Activated CD8-positive, alpha-beta memory T cell treated with anti-CD3 and anti-CD28 coated beads for 4 hours (primary cell): ENCODE data around the gene CCDC116.
"Not testable (repeated sequence)": the region's sequence is repeated elsewhere in the genome, so short reads cannot be mapped to it uniquely, and the experiment has no call there.

Experiments used
- DNase-seq, 2 donors: peaks; one replicate each; pipeline ENCODE4 v3.0.0-alpha.2; 2020; ENCODE audit warnings: low read depth in 2 of 2

CCDC116 gene, protein sequence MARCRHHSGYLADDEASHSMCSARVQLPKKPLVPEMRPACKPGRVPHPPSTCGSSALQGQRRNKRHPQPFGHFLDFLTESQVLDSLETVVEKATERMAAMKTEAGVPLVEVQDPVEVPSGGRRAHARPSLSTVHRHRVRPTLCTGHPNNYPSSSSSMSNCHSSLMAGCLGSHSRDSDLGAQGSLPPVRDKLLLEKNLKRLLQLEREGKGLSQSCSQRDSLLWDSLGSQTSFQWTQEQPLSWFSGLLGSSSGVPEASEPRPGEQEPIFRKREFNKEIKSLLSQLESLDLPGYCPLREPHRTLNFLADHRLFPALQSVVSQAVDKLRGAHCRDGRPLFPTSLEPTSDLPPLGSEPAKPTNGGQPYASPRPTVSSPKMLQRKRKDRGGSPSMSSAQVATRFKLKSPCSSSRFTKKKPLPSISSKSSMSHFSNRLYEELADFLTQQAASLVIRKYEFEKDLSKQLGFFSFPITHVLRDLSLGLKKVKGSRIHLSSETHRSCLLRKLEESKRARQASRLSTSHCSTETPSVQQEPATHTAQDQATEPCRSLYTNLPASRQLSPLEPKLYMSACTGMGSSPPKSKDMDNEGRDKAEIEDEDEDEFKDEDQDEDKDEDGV

DNA sequence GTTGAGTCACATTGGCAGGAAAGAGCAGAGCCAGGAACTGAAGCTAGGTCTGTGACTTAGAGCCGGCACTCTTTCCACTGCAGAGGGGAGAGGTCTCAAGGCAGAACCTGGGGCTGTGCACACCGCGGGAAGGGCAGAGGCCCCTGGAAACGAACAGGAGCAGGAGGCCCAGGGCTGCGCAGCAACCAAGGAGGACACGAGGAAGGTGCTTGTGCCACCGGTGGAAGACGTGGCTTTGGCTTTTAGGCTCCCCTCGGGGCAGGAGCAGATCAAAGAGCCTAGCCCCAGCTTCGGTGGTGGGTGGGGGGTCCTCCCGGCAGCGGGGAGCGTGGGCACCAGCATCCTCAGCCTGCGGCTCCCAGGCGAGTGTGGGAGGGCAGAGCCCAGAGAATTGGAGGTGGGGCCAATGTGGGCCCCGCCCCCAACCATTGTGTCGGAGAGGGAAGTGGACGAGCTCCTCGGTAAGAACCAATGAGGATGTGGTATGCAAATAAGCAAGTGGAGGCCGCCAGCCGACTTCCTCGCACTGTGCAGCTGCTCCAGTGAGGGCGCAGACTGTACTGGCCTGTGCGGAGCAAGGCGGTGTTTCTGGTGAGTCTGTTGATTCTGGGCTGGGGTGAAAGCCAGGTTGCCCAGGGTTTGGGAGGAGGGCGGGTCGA is at the start of gene CCDC116:
CCDC116 (plus strand) TSS at position 524 of the 659 bp plus-strand sequence. CDS start 422 bp downstream, outside the sequence.
- peak in 1 of 2 donors; percentile 48 for DNase-seq

DNA sequence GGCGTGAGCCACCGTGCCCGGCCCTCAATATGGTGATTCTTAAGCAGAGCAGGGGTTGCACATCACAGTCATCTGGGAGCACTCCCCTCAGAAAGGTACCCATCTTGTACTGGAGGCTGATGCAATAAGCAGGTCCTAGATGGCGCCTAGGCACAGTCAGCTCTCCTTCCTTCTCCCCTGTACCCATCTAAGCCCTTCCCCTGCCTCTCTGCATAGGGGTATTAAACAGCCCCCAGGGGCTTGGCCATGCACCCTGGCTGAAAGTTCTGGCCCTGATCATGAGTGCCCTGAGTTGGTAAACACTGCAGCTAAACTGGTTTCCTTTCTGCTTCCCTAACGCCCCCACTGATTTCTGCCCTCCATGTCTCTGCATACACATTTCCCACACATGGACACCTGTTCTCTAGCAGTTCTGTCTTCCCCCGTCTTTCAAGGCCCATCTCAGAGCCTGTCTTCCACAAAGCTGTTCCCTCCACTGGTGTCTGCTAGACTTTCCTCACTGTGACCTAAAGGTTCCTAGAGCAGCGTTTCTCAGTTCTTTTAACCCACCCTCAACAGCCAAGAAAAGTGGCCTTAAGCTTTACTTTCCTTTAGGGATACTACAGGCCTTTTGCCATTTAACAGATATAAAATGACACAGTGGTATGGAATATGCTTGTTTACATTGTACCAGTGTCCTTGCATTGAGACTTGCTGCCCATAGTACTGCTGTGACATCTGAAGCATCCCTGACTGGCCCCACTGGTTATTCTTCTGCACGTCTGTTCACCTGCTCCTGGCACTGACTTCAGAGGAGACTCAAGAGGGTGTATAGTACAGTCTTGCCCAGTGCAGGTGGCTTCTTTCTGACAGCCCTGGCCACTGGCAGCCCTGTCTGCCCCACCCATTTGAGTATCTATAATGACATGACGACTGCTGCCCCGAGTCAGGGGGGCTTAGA is 49.5 kb upstream of the CCDC116 start:
- no peak for DNase-seq

DNA sequence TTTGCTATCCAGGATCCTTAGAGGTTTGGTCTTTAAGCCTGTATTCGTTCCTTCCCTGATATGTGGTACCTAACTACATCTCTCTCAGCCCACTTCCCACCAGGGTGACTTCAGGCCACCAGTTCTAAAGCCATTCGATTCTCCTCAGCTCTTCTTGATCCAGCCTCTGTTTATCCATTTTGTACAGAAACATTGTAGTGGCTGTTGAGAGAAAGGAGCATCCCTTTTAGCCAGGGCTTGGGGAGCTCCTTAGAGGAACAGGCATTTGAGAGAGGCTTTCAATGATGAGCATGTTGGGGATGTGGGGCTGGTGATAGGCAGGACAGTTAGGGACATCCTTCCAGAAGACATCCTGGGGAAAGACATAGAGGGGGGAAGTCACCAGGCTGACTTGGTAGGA is 47.2 kb upstream of the CCDC116 start:
- no peak for DNase-seq

DNA sequence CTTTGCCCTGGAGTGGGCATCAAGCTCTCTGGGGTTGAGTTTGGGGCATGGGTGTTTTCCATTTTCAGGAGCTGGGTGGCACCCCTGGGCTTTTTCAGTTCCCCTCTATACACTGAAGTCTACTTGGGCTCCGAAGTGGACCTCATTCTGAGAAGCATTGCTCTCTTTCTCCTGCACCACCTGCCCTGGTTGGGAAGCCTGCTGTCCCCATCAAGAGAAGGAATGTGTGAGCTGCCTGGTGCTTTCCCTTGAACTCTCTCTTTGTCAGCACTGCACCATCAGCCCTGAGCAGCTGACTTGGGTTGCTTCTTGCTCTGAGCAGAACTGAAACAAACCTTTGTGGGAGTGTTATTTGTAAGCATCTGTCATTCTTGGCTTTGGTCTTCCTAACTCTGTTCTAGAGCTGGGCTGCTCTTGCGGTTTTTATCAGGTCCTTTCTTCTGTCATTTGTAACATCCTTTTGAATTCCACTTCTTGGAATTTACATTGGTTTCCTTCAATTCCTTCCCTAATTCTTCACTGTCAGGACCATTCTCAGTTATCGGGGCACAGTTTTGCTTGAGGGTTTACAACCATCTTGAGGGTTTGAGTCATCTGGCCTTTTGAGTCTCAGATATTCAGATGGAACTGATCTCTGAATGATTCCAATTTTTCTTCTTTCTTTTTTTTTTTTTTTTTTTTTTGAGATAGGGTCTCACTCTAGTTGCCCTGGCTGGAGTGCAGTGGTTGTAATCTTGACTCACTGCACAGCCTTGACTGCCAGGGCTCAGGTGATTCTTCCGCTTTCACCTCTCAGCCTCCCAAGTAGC is 44.6 kb upstream of the CCDC116 start:
- no peak for DNase-seq

DNA sequence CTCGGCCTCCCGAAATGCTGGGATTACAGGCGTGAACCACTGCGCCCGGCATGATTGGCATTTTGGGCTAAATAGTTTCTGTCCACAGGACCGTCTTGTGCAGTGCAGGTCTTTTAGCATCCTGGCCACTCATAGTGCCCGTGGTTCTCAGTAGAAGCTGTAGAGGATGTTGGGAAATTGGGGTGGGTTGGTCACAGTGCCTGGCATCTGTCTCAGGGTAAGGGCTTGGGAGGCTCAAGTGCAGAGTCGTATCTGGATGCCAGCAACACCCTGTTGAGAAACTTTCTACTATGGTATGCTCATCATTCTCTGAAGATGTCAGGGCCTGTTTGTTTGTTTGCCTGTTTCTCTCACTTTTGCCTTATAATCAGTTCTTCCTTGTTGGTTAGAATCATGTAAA is 43.2 kb upstream of the CCDC116 start:
- no peak for DNase-seq

DNA sequence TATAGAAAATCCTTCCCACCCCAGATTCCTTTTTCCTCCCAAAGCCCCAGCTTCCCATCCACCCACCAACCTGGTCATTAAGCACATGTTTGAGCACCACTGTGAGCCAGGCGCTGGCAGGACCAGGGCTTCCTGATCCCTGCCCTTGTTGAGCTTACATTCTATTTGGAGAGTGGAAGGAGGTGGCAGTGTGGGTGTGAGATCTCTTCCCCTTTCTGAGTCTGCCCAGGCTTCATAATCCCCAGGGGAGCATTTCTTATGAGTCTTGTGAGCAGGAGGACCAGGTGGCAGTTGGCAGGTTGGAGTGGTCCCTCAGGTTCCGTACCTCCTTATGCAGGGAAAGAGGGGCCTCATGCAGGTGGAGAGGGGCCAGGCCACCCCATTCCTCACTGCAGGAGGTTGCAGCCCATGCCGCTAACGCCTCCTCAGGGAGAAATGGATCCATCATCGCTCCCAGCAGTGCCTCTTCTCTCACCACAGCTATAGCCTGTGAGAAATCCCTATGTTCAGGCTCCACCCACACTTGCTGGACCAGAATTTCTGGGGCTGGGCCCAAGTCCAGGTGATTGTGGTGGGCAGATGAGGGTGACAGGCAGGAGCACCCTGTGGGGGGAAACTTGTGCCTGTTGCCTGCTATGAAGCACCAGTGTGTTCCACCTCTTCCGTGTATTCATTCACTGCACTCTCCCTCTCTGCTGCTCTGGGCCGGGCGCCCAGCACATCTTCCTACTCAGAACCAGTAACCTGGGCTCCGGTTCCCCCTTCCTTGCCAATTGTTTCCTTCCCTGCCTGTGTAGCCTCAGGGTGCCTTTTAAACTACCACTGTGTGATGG is 41.5 kb upstream of the CCDC116 start:
- DNase-seq, result no peak

DNA sequence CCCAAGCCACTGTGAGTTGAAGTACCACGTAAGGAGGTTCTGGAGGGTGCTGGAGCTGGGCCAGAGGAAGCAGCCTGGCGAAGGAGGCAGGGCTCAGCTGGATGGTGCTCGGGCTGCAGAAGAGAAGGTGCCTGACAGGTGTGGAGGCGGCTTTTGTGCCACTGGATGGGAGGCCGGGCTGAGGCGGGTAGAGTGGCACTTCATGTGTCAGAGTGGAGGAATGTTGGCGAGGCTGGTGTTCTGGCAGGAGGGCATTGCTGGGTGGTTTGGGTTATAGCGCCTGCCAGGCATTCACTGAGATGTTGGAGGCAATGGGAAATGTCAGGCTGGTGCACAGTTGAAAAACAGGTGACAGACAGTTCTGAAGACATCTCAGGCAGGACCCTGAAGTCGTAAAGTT is 40.9 kb upstream of the CCDC116 start:
- DNase-seq, result no peak

DNA sequence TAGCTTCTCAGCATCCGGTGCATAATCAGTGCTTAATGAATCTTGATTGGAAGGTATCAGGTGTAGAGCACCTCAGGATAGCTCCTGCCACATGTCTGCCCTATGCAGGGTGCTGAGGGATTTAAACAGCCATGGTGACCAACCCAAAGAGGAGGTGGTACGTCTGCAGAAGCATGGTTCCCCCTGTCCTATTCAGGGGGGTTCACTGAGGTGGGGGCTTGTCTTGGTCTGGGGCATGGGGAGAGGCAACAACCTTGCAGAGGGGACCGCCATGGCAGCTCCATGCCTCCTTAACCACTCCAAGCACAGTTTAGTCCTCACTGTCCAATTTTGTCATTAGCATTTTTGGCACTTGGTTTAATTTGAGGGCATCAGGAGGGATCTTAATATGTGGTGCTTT is 40.1 kb upstream of the CCDC116 start:
- no peak for DNase-seq

DNA sequence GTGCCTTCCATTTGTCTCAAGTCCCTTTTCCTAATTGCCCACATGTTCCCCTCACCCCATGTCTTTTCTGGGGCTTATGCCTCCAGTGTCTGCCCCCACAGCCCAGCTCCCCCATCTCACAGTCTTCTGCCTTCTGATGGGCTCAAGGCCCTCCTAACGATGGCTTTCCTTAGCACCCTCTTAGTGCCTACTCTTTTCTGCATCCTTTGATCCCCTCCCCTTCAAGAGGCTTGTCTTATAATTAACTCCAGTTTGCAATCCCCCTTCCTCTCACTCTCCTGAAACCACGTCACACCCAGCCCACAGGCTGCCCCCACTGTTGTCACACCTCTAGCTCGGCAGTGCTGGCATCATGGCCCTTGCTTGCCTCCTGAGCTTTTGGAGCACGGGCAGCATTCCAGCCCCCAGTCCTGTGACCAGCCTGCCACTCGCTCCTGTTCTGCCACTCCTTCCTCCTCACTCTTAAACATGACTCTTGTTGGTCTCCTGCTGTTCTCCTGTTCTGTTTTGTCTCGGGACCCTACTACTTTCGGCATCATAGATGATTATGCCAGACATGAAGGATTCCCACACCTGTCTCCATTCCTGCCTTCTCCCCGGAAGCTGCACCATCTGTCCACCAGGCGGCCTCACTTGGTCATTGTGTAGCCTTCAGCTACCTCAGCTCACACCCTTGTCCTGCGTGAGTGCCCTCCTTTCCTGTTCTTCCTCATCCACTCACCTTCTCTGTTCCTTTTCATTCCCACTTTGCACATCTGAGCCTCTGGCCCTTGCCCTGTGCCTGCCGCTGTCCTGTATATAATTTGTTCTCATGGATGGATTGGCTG is 38.9 kb upstream of the CCDC116 start:
- no peak for DNase-seq

DNA sequence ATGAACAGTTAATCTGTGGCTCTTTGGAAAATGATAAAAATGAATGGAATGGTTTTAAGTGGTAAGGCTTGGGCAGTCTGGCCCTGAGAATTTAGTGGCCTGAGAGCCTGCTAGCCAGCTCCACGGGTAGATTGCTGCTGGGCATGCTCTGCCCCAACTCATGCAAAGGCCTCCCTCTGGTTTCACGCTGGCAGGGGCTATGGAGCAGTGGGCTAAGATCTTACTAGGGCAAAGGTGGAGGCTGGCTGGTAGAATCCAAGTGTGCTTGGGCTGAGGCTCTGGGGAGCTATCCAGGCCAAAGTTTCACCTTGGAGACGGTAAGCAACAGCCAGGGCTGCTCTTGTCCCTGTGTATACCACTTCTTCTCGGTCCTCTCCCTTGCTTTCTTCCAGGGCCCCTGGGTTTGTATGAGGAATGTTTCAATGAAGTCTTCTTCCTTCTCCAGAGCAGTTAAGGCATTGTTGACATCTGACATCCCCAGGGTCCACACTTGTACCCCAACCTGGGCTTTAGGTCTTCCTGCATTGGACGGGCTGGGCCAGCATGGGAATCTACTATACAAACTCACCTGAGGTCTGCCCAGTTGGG is 37.6 kb upstream of the CCDC116 start:
- no peak for DNase-seq

DNA sequence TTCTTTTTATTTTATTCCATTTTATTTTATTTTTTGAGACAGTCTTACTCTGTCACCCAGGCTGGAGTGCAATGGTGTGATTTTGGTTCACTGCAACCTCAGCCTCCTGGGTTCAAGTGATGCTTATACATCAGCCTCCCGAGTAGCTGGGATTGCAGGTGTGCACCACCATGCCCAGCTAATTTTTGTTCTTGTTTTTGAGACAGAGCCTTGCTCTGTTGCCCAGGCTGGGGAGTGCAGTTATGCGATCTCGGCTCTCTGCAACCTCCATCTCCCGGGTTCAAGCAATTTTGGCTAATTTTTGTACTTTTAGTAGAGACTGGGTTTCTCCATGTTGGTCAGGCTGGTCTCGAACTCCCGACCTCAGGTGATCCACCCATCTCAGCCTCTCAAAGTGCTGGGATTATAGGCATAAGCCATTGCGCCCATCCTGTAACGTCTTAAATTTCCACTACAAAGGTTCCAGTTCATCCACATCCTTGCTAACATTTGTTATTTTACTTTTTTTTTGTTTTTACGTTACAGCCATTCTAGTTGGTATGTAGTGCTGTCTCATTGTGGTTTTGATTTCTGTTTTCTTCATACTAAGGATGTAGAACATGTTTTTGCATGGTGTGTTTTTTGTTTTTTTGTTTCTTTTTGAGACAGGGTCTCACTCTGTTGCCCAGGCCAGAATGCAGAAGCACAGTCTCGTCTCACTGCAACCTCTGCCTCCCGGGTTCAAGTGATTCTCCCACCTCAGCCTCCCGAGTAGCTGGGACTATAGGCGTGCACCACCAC is 36.0 kb upstream of the CCDC116 start:
- not testable (repeated sequence) for DNase-seq

DNA sequence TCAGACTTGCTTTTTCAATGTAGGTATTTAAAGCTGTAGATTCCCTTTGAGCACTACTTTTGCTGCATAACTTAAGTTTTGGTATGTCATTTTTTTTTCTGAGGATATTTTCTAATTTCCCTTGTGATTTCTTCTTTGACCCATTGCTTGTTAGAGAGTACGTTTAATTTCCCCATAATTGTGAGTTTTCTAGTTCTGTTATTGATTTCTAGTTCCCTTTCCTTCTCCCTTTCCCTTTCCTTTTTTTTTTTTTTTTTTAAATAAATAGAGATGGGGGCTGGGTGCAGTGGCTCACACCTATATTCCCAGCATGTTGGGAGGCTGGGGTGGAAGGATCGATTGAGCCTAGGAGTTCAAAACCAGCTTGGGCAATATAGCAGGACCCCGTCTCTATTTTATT is 34.3 kb upstream of the CCDC116 start:
- no peak for DNase-seq

DNA sequence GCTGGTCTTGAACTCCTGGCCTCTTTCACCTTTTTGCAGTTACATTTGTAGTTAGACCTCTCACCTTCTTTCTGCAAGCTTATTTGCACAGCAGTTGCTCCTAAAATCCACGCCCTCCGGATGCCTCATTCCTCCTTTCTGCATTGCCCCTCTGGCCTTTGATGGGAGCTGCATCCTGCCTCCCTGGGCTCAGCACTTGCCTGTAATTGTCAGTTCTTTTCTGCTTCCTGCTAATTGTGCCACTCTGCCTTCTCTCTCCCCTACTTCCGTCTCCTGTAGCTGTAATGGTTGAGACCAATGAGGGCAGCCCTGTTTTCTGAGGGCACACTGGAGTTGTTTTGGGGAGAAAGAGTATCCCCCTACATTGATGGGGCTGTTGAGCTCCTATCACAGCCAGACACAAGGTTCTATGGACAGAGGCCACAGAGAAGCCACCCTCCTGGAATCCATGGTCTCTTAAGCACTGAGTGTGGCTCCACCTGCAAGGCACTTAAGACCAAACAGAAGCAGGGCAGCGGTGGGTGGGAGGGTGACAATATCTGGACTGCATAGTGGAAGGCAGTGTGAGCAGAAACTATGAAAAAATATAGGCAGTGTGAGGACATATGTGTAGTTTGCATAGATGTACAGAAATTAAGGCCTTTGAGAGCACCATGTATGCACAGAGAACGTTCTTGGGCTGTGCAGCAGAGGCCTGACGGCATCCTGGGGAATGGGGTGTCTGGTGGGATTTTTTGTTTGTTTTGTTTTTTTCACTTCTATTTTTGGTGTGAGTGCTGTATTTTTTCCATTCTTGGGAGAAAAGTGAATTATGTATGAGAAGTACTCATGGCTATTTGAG is 33.3 kb upstream of the CCDC116 start:
- no peak for DNase-seq

DNA sequence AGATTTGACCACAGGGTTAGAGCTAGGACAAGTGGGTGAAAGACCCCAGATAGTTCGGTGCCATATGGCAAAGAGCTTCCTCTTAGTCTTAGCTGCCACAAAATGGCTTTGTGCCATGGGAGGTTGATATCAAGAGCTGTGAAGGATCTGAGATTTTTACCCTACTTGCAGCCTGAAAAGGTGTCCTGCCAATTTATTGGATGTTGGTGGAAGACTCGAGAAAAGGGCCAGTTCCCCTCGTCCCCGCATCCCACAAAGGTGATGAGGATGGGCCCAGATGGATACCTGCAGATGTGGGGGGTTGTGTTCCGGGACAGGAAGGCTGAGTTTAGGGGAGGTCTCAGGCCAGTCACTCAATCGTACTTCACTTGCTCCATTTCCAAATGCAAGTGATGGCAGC is 30.0 kb upstream of the CCDC116 start:
- no peak for DNase-seq

DNA sequence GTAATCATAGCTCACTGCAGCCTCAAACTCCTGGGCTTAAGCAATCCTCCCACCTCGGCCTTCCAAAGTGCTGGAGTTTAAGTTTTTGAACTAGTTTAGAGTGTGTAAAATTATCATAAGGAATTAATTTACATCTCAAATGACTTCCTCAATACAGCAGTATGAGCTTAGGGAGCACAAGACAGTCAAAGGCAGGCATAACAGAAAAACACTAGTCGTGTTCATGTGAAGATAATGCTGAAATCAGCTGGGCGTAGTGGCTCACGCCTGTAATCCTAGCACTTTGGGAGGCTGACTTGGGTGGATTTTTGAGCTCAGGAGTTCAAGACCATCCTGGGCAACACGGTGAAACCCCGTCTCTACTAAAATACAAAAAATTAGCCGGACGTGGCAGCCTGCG is 28.6 kb upstream of the CCDC116 start:
- no peak for DNase-seq

DNA sequence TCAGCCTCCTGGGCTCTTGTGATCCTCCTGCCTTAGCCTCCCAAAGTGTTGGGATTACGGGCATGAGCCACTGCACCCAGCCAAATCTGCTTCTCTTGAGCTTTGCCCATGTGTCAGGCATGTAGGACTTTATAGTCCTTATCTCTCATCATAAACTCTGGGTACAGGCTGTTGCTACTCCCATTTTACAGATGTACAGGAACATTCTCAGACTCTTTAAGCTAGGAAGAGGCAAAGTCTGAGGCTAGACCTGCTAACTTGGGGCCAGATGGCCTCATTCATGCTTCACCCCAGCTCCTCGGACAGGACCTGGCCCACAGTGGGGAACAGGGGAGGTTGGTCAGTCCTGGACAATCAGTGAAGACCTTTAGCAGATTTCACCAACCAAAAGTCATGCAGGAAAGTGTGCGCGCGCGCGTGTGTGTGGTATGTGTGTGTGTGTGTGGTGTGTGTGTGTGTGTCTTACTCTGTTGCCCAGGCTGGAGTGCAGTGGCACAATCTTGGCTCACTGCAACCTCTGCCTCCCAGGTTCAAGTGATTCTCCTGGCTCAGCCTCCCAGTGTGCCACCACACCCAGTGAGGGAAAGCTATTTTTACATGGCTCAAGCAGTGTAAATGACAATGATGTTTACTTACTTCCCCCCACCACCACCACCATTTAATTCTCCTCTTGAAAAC is 26.5 kb upstream of the CCDC116 start:
- no peak for DNase-seq
